H1 (cell line): ENCODE data around the gene LCMT1. TPM values are rescaled to one million over a fixed set of nuclear protein-coding genes. Genes with fewer than 3 reads are reported as not detected.
A peak's percentile ranks its signal among the peaks of the same experiment; 100 is the strongest.

ENCODE experiments used
- CTCF ChIA-PET: fragments of 300-600 bp; sonication (Branson Sonifier 250); formaldehyde crosslinking; loops from one replicate; lab custom pipeline; 2021; ENCODE audit not compliant: partially characterized antibody; lab: Charles Lee
- POLR2A ChIA-PET: fragments of 300-600 bp; sonication (Branson Sonifier 250); formaldehyde crosslinking; loops from one replicate; lab custom pipeline; 2021; ENCODE audit warnings: inconsistent platforms; ENCODE audit not compliant: partially characterized antibody; lab: Charles Lee
- DNase-seq, 2 experiments: peaks; one replicate each; pipeline versions ENCODE4 v3.0.0 to v3.0.0-alpha.2; 2010 to 2022; ENCODE audit warnings: low spot score in 2 of 2, low read depth in 1 of 2, mixed read lengths in 1 of 2
- FAIRE-seq: peaks from 2 replicates; lab custom pipeline; 2011; peaks lifted over from hg19 to GRCh38; lab: Jason Lieb, UNC
- H2AFZ ChIP-seq: 2 replicates; pipeline ENCODE4 v1.8.1; 2012; ENCODE audit warnings: low read length, inconsistent platforms
- H2AK5ac ChIP-seq: 2 replicates; pipeline ENCODE4 v1.6.1; 2013; ENCODE audit warnings: low read depth, low read length
- H2BK120ac ChIP-seq: replicated peaks from 2 replicates; pipeline ENCODE3; 2013; ENCODE audit warnings: low read depth, low read length, inconsistent platforms
- H2BK12ac ChIP-seq: 2 replicates; pipeline ENCODE4 v1.6.1; 2013; ENCODE audit warnings: low read depth, low read length
- H2BK15ac ChIP-seq: 2 replicates; pipeline ENCODE4 v1.6.1; 2013; ENCODE audit warnings: low read length
- H2BK20ac ChIP-seq: 2 replicates; pipeline ENCODE4 v1.6.1; 2013; ENCODE audit warnings: low read length
- H2BK5ac ChIP-seq: 2 replicates; pipeline ENCODE4 v1.6.1; 2013; ENCODE audit warnings: low read depth, low read length
- H3K14ac ChIP-seq: 2 replicates; pipeline ENCODE4 v1.6.1; 2013; ENCODE audit warnings: inconsistent platforms; ENCODE audit not compliant: insufficient read length
- H3K18ac ChIP-seq: 2 replicates; pipeline ENCODE4 v1.6.1; 2013; ENCODE audit warnings: low read length; ENCODE audit errors: extremely low read depth
- H3K23ac ChIP-seq: 2 replicates; pipeline ENCODE4 v1.6.1; 2013; ENCODE audit warnings: inconsistent platforms; ENCODE audit not compliant: insufficient read length
- H3K23me2 ChIP-seq: 2 replicates; pipeline ENCODE4 v1.6.1; 2013; ENCODE audit warnings: low read depth, low read length
- H3K27ac ChIP-seq: 2 replicates; pipeline ENCODE4 v1.6.1; 2011; ENCODE audit warnings: low read depth, low read length, inconsistent platforms
- H3K27me3 ChIP-seq, 4 experiments: replicated peaks in 1 of 4; 1 replicate in 1 of 4; 2 replicates in 3 of 4; pipeline versions ENCODE4 v1.6.1 to v1.8.1; 2011 to 2013; ENCODE audit warnings: low read length in 3 of 4, mild to moderate bottlenecking in 3 of 4, inconsistent platforms in 2 of 4, mixed read lengths in 2 of 4, moderate library complexity in 1 of 4; ENCODE audit not compliant: control insufficient read depth in 3 of 4, insufficient read depth in 3 of 4; ENCODE audit errors: extremely low read depth in 1 of 4
- H3K36me3 ChIP-seq, 4 experiments: 2 replicates each; pipeline versions ENCODE4 v1.6.1 to v1.8.1; 2011 to 2013; ENCODE audit warnings: mild to moderate bottlenecking in 4 of 4, low read length in 3 of 4, moderate library complexity in 2 of 4, control low read depth in 1 of 4, inconsistent platforms in 1 of 4; ENCODE audit not compliant: insufficient read depth in 4 of 4, control insufficient read depth in 2 of 4
- H3K4ac ChIP-seq: replicated peaks from 2 replicates; pipeline ENCODE3; 2013; ENCODE audit warnings: low read length, low read depth, mixed read lengths, inconsistent platforms; ENCODE audit not compliant: insufficient read length
- H3K4me1 ChIP-seq, 4 experiments: replicated peaks in 1 of 4; 1 replicate in 1 of 4; 2 replicates in 3 of 4; pipeline versions ENCODE4 v1.6.1 to v1.8.1; 2011 to 2013; ENCODE audit warnings: low read length in 3 of 4, inconsistent platforms in 2 of 4, mixed read lengths in 1 of 4; ENCODE audit not compliant: insufficient read depth in 4 of 4, control insufficient read depth in 3 of 4
- H3K4me2 ChIP-seq, 2 experiments: 2 replicates each; pipeline versions ENCODE4 v1.6.1 to v1.8.1; 2011 to 2013; ENCODE audit warnings: low read depth in 2 of 2, low read length in 2 of 2, control low read depth in 1 of 2, inconsistent platforms in 1 of 2, mild to moderate bottlenecking in 1 of 2; ENCODE audit not compliant: insufficient read depth in 1 of 2
- H3K4me3 ChIP-seq, 4 experiments: fragments of 200-600, 300-600 bp in 1 of 4; sonication (generic), shearing (Covaris generic), sonication (Bioruptor Twin) in 1 of 4; 2 replicates each; pipeline versions ENCODE4 v1.5.1 to v1.8.1; 2011 to 2016; ENCODE audit warnings: low read length in 4 of 4, low read depth in 3 of 4, control low read depth in 2 of 4, inconsistent platforms in 2 of 4, mild to moderate bottlenecking in 2 of 4, mixed read lengths in 1 of 4, moderate library complexity in 1 of 4; ENCODE audit not compliant: insufficient read depth in 2 of 4; ENCODE audit errors: extremely low read depth in 1 of 4
- H3K56ac ChIP-seq: replicated peaks from 2 replicates; pipeline ENCODE3; 2013; ENCODE audit warnings: low read depth, mild to moderate bottlenecking, mixed read lengths, low read length, inconsistent platforms; ENCODE audit not compliant: insufficient read length
- H3K79me1 ChIP-seq: 2 replicates; pipeline ENCODE4 v1.6.1; 2013; ENCODE audit warnings: low read depth, low read length, control low read depth
- H3K79me2 ChIP-seq, 2 experiments: 2 replicates each; pipeline versions ENCODE4 v1.6.1 to v1.8.1; 2012 to 2013; ENCODE audit warnings: low read length in 2 of 2, mild to moderate bottlenecking in 2 of 2, inconsistent platforms in 1 of 2; ENCODE audit not compliant: insufficient read depth in 2 of 2, control insufficient read depth in 1 of 2
- H3K9ac ChIP-seq, 4 experiments: replicated peaks in 1 of 4; 1 replicate in 1 of 4; 2 replicates in 3 of 4; pipeline versions ENCODE4 v1.6.1 to v1.8.1; 2011 to 2013; ENCODE audit warnings: low read depth in 3 of 4, low read length in 3 of 4, control low read depth in 2 of 4, mild to moderate bottlenecking in 2 of 4, moderate library complexity in 2 of 4, inconsistent platforms in 1 of 4; ENCODE audit errors: extremely low read depth in 1 of 4
- H3K9me3 ChIP-seq, 2 experiments: 2 replicates each; pipeline versions ENCODE4 v1.6.1 to v1.8.1; 2012 to 2013; ENCODE audit warnings: mild to moderate bottlenecking in 2 of 2, moderate library complexity in 2 of 2, control low read depth in 1 of 2, inconsistent platforms in 1 of 2, low read depth in 1 of 2, low read length in 1 of 2, mixed read lengths in 1 of 2; ENCODE audit not compliant: insufficient read depth in 2 of 2
- H4K20me1 ChIP-seq, 2 experiments: replicated peaks in 1 of 2; 2 replicates each; pipeline versions ENCODE3 to v1.8.1; 2011 to 2013; ENCODE audit warnings: inconsistent platforms in 2 of 2, low read length in 2 of 2, mild to moderate bottlenecking in 1 of 2; ENCODE audit not compliant: insufficient read depth in 2 of 2, control insufficient read depth in 1 of 2
- H4K5ac ChIP-seq: 2 replicates; pipeline ENCODE4 v1.6.1; 2013; ENCODE audit warnings: low read length, low read depth, mixed read lengths, inconsistent platforms; ENCODE audit not compliant: insufficient read length
- H4K8ac ChIP-seq: 2 replicates; pipeline ENCODE4 v1.8.0; 2013; ENCODE audit warnings: mild to moderate bottlenecking, moderate library complexity, low read length, inconsistent platforms; ENCODE audit not compliant: insufficient read depth; ENCODE audit errors: extremely low read depth
- H4K91ac ChIP-seq: replicated peaks from 2 replicates; pipeline ENCODE3; 2013; ENCODE audit warnings: low read length, mixed read lengths, inconsistent platforms; ENCODE audit not compliant: insufficient read length
- BCL11A ChIP-seq, 2 experiments: IDR thresholded peaks; one replicate each; pipeline ENCODE4 v1.6.1; 2011; ENCODE audit warnings: low read depth in 2 of 2, low read length in 2 of 2, mild to moderate bottlenecking in 2 of 2
- BRCA1 ChIP-seq: IDR thresholded peaks from 2 replicates; pipeline ENCODE4 v1.6.1; 2012; ENCODE audit warnings: low read depth, low read length, improper control_type of control experiment
- CEBPB ChIP-seq: IDR thresholded peaks from 2 replicates; pipeline ENCODE4 v1.6.1; 2012; ENCODE audit warnings: low read depth, low read length
- FOSL1 ChIP-seq: IDR thresholded peaks from 2 replicates; pipeline ENCODE4 v1.6.1; 2011; ENCODE audit warnings: mild to moderate bottlenecking, low read depth, low read length, moderate library complexity; ENCODE audit not compliant: insufficient read depth
- GABPA ChIP-seq: IDR thresholded peaks from 2 replicates; pipeline ENCODE4 v1.6.1; 2011; ENCODE audit warnings: mild to moderate bottlenecking, low read length, moderate library complexity, borderline replicate concordance; ENCODE audit not compliant: insufficient read depth
- NANOG ChIP-seq: IDR thresholded peaks from 2 replicates; pipeline ENCODE4 v1.6.1; 2011; ENCODE audit warnings: low read length, low read depth, mild to moderate bottlenecking, inconsistent platforms; ENCODE audit not compliant: insufficient read depth, poor library complexity, severe bottlenecking
- POLR2A ChIP-seq, 2 experiments: IDR thresholded peaks; 1 replicate in 1 of 2; 2 replicates in 1 of 2; pipeline ENCODE4 v1.6.1; 2011; ENCODE audit warnings: low read depth in 2 of 2, low read length in 2 of 2, mild to moderate bottlenecking in 2 of 2; ENCODE audit errors: control extremely low read depth in 1 of 2
- RBBP5 ChIP-seq: IDR thresholded peaks from 2 replicates; pipeline ENCODE4 v1.7.1; 2012; ENCODE audit warnings: low read depth, mild to moderate bottlenecking, inconsistent platforms, low read length, moderate library complexity, borderline replicate concordance
- SIN3A ChIP-seq, 2 experiments: IDR thresholded peaks in 1 of 2; conservative IDR thresholded peaks in 1 of 2; 2 replicates each; pipeline ENCODE4 v1.6.1; 2011 to 2012; ENCODE audit warnings: low read length in 2 of 2, improper control_type of control experiment in 1 of 2, low read depth in 1 of 2, mild to moderate bottlenecking in 1 of 2
- TCF12 ChIP-seq: IDR thresholded peaks from 2 replicates; pipeline ENCODE4 v1.6.1; 2011; ENCODE audit warnings: low read depth, mild to moderate bottlenecking, low read length
- USF2 ChIP-seq: IDR thresholded peaks from 2 replicates; pipeline ENCODE4 v1.6.1; 2011; ENCODE audit warnings: low read length, improper control_type of control experiment
- YY1 ChIP-seq: IDR thresholded peaks from 2 replicates; pipeline ENCODE4 v1.6.1; 2011; ENCODE audit warnings: low read depth, mild to moderate bottlenecking, low read length
- WGBS, 2 experiments: shearing (Covaris generic) in 1 of 2; methylation state at CpG; one replicate each; pipeline versions ENCODE4 v1.1.6 to v1.1.7; 2013 to 2015; ENCODE audit warnings: low lambda C conversion rate in 2 of 2, mixed read lengths in 2 of 2, inconsistent platforms in 1 of 2, low coverage in 1 of 2, missing lambda C conversion rate in 1 of 2; ENCODE audit not compliant: insufficient replicate concordance in 2 of 2, insufficient coverage in 1 of 2, insufficient read length in 1 of 2; ENCODE audit errors: extremely low coverage in 1 of 2, missing lambda C conversion rate in 1 of 2; 5-methylcytosine and 5-hydroxymethylcytosine counted together
- polyA plus RNA-seq, 7 experiments: library from polyadenylated mRNA; depleted of rRNA in 3 of 7; stranded (reverse) in 5 of 7; unstranded in 2 of 7; fragments of >200 nt in 5 of 7; fragments of 200-250 nt in 2 of 7; gene quantifications; 1 replicate in 5 of 7; 2 replicates in 1 of 7; 4 replicates in 1 of 7; pipeline versions ENCODE4 v1.2.1 to v1.2.3, GENCODE V29; 2011 to 2013; ENCODE audit warnings: missing spikeins in 2 of 7, mixed read lengths in 2 of 7
- total RNA-seq: library from RNA; stranded (reverse); fragmentation: NEBNext Ultra II Directional; extraction: Animal tissue kit (Norgen Biotek cat#: 25700); gene quantifications from 2 replicates; pipeline ENCODE4 v1.2.1, GENCODE V29; 2021

LCMT1 gene
- total and polyA plus RNA-seq, 2 of the 8 experiments (the other 6 are each of a cell fraction or from before 2014, with no cell fraction given): 61.0 to 80.8 TPM

GRCh38 chr16:25177831-25178688 is 66.5 kb downstream of the LCMT1 start:
- Histone ChIP-seq H3K4ac (no peak overlapping the region), H2BK5ac (no peak overlapping the region), H3K23ac (no peak overlapping the region), H3K27me3 (no peaks in the 10 kb centered on the region), H3K27ac (no peak overlapping the region), H3K79me2 (no peaks in the 10 kb centered on the region), H2BK120ac (no peak overlapping the region), H4K5ac (no peak overlapping the region), H3K4me1 (no peaks in the 10 kb centered on the region), H3K23me2 (no peaks in the 10 kb centered on the region), H2AK5ac (no peak overlapping the region), H3K4me2 (no peak overlapping the region), H2AFZ (no peak overlapping the region), H4K8ac (peak overlapping the region; percentile 45; the same call in 1 of the 2 replicates), H3K9ac (no peak overlapping the region), H4K20me1 (no peaks in the 10 kb centered on the region), H3K79me1 (no peaks in the 10 kb centered on the region), H3K14ac (no peak overlapping the region), H4K91ac (no peak overlapping the region), H3K36me3 (peaks cover 0 to 9% (median 6%) of the 10 kb centered on the region in 4 experiments; a peak in 4 of 8 replicates), H3K9me3 (no peaks in the 10 kb centered on the region), H3K18ac (no peak overlapping the region), H3K4me3 (no peak overlapping the region), H2BK20ac (no peak overlapping the region), H2BK12ac (no peak overlapping the region), H2BK15ac (no peak overlapping the region), H3K56ac (no peak overlapping the region)
- no peak for FAIRE-seq
- ChIA-PET POLR2A (no interaction called here), CTCF (no interaction called here)
- WGBS, 2 experiments: 94% methylated on average over 19 of the region's 20 CpGs; no CpG with 5 or more reads in 1 of the 2 experiments
- no peak for DNase-seq
- TF ChIP-seq POLR2A (IDR thresholded peaks at IDR 0.05; ENCODE audit: control extremely low read depth in 1 of 2, low read depth in 2 of 2, low read length in 2 of 2): no peak
- TF ChIP-seq BRCA1: no peak
- TF ChIP-seq NANOG: no peak
- no peak for TF ChIP-seq YY1
- no peak for TF ChIP-seq SIN3A (conservative IDR thresholded peaks at IDR 0.05 in 1 of 2, IDR thresholded peaks at IDR 0.05 in 1 of 2; ENCODE audit: low read depth in 1 of 2, low read length in 2 of 2)
- no peak for TF ChIP-seq BCL11A (IDR thresholded peaks at IDR 0.05; ENCODE audit: low read depth in 2 of 2, low read length in 2 of 2)
- no peak for TF ChIP-seq TCF12
- no peak for TF ChIP-seq GABPA
- no peak for TF ChIP-seq FOSL1
- TF ChIP-seq RBBP5: no peak
- no peak for TF ChIP-seq USF2
- TF ChIP-seq CEBPB: no peak
